Hepatocyte (in vitro differentiated cells): ENCODE measurements around the gene RPSA. TPM values are rescaled to one million over a fixed set of nuclear protein-coding genes. Genes with fewer than 3 reads are reported as not detected.

ENCODE experiments used
- DNase-seq: peaks from one replicate; pipeline ENCODE4 v3.0.0-alpha.2; 2016; ENCODE audit warnings: low spot score
- H2AFZ ChIP-seq: fragments of 200-600 bp; sonication (generic); 2 replicates; pipeline ENCODE4 v1.6.0; 2016; ENCODE audit warnings: antibody characterized with exemption, mild to moderate bottlenecking
- H3K27ac ChIP-seq: fragments of 200-600 bp; sonication (generic); 2 replicates; pipeline ENCODE4 v1.5.1; 2016; ENCODE audit warnings: mild to moderate bottlenecking
- H3K27me3 ChIP-seq: fragments of 200-600 bp; sonication (generic); 2 replicates; pipeline ENCODE4 v1.6.1; 2016
- H3K36me3 ChIP-seq: fragments of 200-600 bp; sonication (generic); replicated peaks from 2 replicates; pipeline ENCODE4 v1.5.1; 2016; ENCODE audit warnings: low read depth; ENCODE audit not compliant: insufficient read depth
- H3K4me1 ChIP-seq: fragments of 200-600 bp; sonication (generic); 2 replicates; pipeline ENCODE4 v1.5.1; 2016; ENCODE audit warnings: mild to moderate bottlenecking, moderate library complexity; ENCODE audit not compliant: insufficient read depth
- H3K4me2 ChIP-seq: fragments of 200-600 bp; sonication (generic); 2 replicates; pipeline ENCODE4 v1.6.0; 2016
- H3K4me3 ChIP-seq: fragments of 200-600 bp; sonication (generic); 2 replicates; pipeline ENCODE4 v1.5.1; 2016; ENCODE audit warnings: mild to moderate bottlenecking
- H3K79me2 ChIP-seq: fragments of 200-600 bp; sonication (generic); 2 replicates; pipeline ENCODE4 v1.6.0; 2017; ENCODE audit warnings: mild to moderate bottlenecking
- H3K9me2 ChIP-seq: fragments of 200-600 bp; sonication (generic); replicated peaks from 2 replicates; pipeline ENCODE4 v1.6.0; 2017; ENCODE audit warnings: mild to moderate bottlenecking; ENCODE audit not compliant: insufficient read depth
- H3K9me3 ChIP-seq: fragments of 200-600 bp; sonication (generic); 2 replicates; pipeline ENCODE4 v1.5.1; 2016; ENCODE audit warnings: low read depth, mild to moderate bottlenecking
- H4K20me1 ChIP-seq: fragments of 200-600 bp; sonication (generic); 2 replicates; pipeline ENCODE4 v1.6.0; 2016; ENCODE audit warnings: mild to moderate bottlenecking; ENCODE audit not compliant: insufficient read depth, poor library complexity, severe bottlenecking
- EZH2 ChIP-seq: fragments of 200-600 bp; sonication (generic); IDR thresholded peaks from 2 replicates; pipeline ENCODE4 v1.6.1; 2016; ENCODE audit warnings: antibody characterized with exemption, mild to moderate bottlenecking, borderline replicate concordance
- EZH2phosphoT487 ChIP-seq: fragments of 200-600 bp; sonication (generic); IDR thresholded peaks from one replicate; pipeline ENCODE4 v1.6.1; 2018; ENCODE audit warnings: antibody characterized with exemption, mild to moderate bottlenecking, low read depth, moderate library complexity; ENCODE audit not compliant: unreplicated experiment, severe bottlenecking
- WGBS: methylation state at CpG from one replicate; pipeline ENCODE4 v1.1.6; 2016; ENCODE audit warnings: low lambda C conversion rate; ENCODE audit errors: missing lambda C conversion rate; 5-methylcytosine and 5-hydroxymethylcytosine counted together
- polyA plus RNA-seq: library from polyadenylated mRNA; unstranded; fragments of >200 nt; fragmentation: Nextera tagmentation; extraction: Ambion mirVana; gene quantifications from 2 replicates; pipeline ENCODE4 v1.2.1, GENCODE V29; 2016
- total RNA-seq: library from RNA; depleted of rRNA; stranded (reverse); fragments of >200 nt; gene quantifications from 2 replicates; pipeline ENCODE4 v1.2.3, GENCODE V29; 2014
- TF ChIP-seq, protein P1 (sequence below): fragments of 200-600 bp; sonication (generic); IDR thresholded peaks from 2 replicates; pipeline ENCODE4 v1.5.1; 2016; ENCODE audit warnings: antibody characterized with exemption, mild to moderate bottlenecking; ENCODE audit not compliant: poor library complexity

Gene RPSA
- total and polyA plus RNA-seq, 2 experiments from 2014 or later, result 249 to 961 TPM

GRCh38 chr3:39419742-39420315 lies 13.3 kb downstream of the RPSA start:
- Histone ChIP-seq H2AFZ (no peak overlapping the region), H3K79me2 (no peaks in the 10 kb centered on the region), H3K9me2 (no peaks in the 10 kb centered on the region), H3K9me3 (no peaks in the 10 kb centered on the region), H3K4me1 (peaks cover 11% of the 10 kb centered on the region), H3K4me3 (no peak overlapping the region), H3K27ac (peak overlapping the region; percentile 50), H4K20me1 (no peaks in the 10 kb centered on the region), H3K27me3 (no peaks in the 10 kb centered on the region), H3K36me3 (no peaks in the 10 kb centered on the region), H3K4me2 (no peak overlapping the region)
- TF ChIP-seq, protein P1, sequence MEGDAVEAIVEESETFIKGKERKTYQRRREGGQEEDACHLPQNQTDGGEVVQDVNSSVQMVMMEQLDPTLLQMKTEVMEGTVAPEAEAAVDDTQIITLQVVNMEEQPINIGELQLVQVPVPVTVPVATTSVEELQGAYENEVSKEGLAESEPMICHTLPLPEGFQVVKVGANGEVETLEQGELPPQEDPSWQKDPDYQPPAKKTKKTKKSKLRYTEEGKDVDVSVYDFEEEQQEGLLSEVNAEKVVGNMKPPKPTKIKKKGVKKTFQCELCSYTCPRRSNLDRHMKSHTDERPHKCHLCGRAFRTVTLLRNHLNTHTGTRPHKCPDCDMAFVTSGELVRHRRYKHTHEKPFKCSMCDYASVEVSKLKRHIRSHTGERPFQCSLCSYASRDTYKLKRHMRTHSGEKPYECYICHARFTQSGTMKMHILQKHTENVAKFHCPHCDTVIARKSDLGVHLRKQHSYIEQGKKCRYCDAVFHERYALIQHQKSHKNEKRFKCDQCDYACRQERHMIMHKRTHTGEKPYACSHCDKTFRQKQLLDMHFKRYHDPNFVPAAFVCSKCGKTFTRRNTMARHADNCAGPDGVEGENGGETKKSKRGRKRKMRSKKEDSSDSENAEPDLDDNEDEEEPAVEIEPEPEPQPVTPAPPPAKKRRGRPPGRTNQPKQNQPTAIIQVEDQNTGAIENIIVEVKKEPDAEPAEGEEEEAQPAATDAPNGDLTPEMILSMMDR, result no peak
- TF ChIP-seq EZH2phosphoT487, result no peak
- no peak for TF ChIP-seq EZH2
- WGBS, result 65% methylated on average over 2 of the region's 2 CpGs
- DNase-seq, result no peak

GRCh38 chr3:39420543-39420942 lies 14.0 kb downstream of the RPSA start:
- Histone ChIP-seq H2AFZ (no peak overlapping the region), H3K36me3 (no peaks in the 10 kb centered on the region), H3K79me2 (no peaks in the 10 kb centered on the region), H3K9me3 (no peaks in the 10 kb centered on the region), H3K9me2 (no peaks in the 10 kb centered on the region), H3K4me3 (no peak overlapping the region), H3K4me2 (no peak overlapping the region), H4K20me1 (no peaks in the 10 kb centered on the region), H3K27ac (no peak overlapping the region), H3K4me1 (peaks cover 11% of the 10 kb centered on the region), H3K27me3 (no peaks in the 10 kb centered on the region)
- 85% methylated on average over 2 of the region's 2 CpGs for WGBS
- TF ChIP-seq EZH2phosphoT487 (no peak), EZH2 (no peak)
- TF ChIP-seq, protein P1, result no peak
- DNase-seq, result no peak

DNA sequence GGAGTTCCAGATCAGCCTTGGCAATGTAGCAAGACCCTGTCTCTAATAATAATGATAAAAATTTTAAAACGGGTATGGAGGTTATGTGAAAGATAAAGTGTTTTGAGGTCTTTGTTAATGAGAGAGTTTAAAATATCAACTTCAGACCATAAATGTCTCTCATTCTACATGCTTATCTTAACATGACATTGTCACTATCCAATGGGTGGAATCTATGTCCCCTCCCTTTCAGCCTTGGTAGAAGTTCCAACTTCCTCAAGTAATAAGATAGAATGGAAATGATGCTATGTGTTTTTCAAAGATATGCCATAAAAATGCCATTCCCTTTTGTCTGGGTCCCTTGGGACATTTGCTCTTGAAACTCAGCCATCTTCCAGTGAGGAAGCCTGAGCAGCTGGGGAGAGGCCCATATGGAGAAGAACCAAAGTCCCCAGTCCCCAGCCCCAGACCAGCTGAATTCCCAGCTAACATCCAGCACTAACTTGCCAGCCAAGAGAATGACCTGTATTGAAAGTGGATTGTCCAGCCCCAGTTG lies 17.0 kb downstream of the RPSA start:
- no peaks in the 10 kb centered on the region for H3K9me3 ChIP-seq
- TF ChIP-seq, protein P1, result no peak
- TF ChIP-seq EZH2 (no peak), EZH2phosphoT487 (no peak)
- no peaks in the 10 kb centered on the region for H3K79me2 ChIP-seq
- 72% methylated on average over 1 of the region's 1 CpG for WGBS
- H3K36me3 ChIP-seq, result no peaks in the 10 kb centered on the region
- no peak for DNase-seq
- no peak overlapping the region for H3K4me2 ChIP-seq
- no peaks in the 10 kb centered on the region for H4K20me1 ChIP-seq
- no peak overlapping the region for H2AFZ ChIP-seq
- H3K4me1 ChIP-seq, result peaks cover 11% of the 10 kb centered on the region
- no peak overlapping the region for H3K4me3 ChIP-seq
- H3K27me3 ChIP-seq, result no peaks in the 10 kb centered on the region
- H3K9me2 ChIP-seq, result no peaks in the 10 kb centered on the region
- H3K27ac ChIP-seq, result no peak overlapping the region
